ENCODE data around the gene ADAMTS13.
A peak's percentile ranks its signal among the peaks of the same experiment; 100 is the strongest.
"Not testable (repeated sequence)": the region's sequence is repeated elsewhere in the genome, so short reads cannot be mapped to it uniquely, and the experiment has no call there.

The ADAMTS13 gene

GRCh38 chr9:133427658-133428348, 5.6 kb downstream of the ADAMTS13 start:
- DNase-seq, result no peak

GRCh38 chr9:133428617-133429101, 6.5 kb downstream of the ADAMTS13 start:
- DNase-seq, result peak; percentile 17

GRCh38 chr9:133429214-133429613, 7.0 kb downstream of the ADAMTS13 start:
- no peak for DNase-seq

- DNase-seq, result no peak
Measured at GRCh38 chr9:133429641-133430161, 7.5 kb downstream of the ADAMTS13 start.

GRCh38 chr9:133430244-133430643, 8.1 kb downstream of the ADAMTS13 start:
- no peak for DNase-seq

GRCh38 chr9:133433351-133433843, 11.2 kb downstream of the ADAMTS13 start:
- no peak for DNase-seq

- no peak for DNase-seq
Measured at GRCh38 chr9:133436681-133437080, 14.5 kb downstream of the ADAMTS13 start.

GRCh38 chr9:133437753-133438531, 15.8 kb downstream of the ADAMTS13 start:
- DNase-seq, result no peak

GRCh38 chr9:133439337-133439736, 17.2 kb downstream of the ADAMTS13 start:
- no peak for DNase-seq

- DNase-seq, result no peak
Measured at GRCh38 chr9:133440874-133441273, 18.7 kb downstream of the ADAMTS13 start.

GRCh38 chr9:133441571-133441970, 19.4 kb downstream of the ADAMTS13 start:
- DNase-seq, result no peak

- DNase-seq, result no peak
Measured at GRCh38 chr9:133443248-133443647, 21.1 kb downstream of the ADAMTS13 start.

GRCh38 chr9:133443982-133444381, 21.8 kb downstream of the ADAMTS13 start:
- no peak for DNase-seq

- no peak for DNase-seq
Measured at GRCh38 chr9:133445293-133445969, 23.3 kb downstream of the ADAMTS13 start.

GRCh38 chr9:133448487-133448972, 26.4 kb downstream of the ADAMTS13 start:
- DNase-seq, result no peak

GRCh38 chr9:133449760-133450159, 27.6 kb downstream of the ADAMTS13 start:
- DNase-seq, result peak; percentile 22

- not testable (repeated sequence) for DNase-seq
Measured at GRCh38 chr9:133451865-133452264, 29.7 kb downstream of the ADAMTS13 start.

GRCh38 chr9:133452562-133452961, 30.4 kb downstream of the ADAMTS13 start:
- DNase-seq, result no peak

- no peak for DNase-seq
Measured at GRCh38 chr9:133453651-133454050, 31.5 kb downstream of the ADAMTS13 start.

- DNase-seq, result no peak
Measured at GRCh38 chr9:133454325-133454724, 32.2 kb downstream of the ADAMTS13 start.

GRCh38 chr9:133454943-133455673, 32.9 kb downstream of the ADAMTS13 start:
- DNase-seq, result no peak

GRCh38 chr9:133455936-133456335, 33.8 kb downstream of the ADAMTS13 start:
- no peak for DNase-seq

All from DMS153 (cell line).